OCI-LY7 (cell line): ENCODE measurements around the gene SDHAF2.

Experiments
- CTCF ChIP-seq: fragments of 200-600 bp; sonication (generic); conservative IDR thresholded peaks from 2 replicates; pipeline ENCODE4 v1.5.1; 2014; ENCODE audit warnings: mild to moderate bottlenecking, antibody characterized with exemption, low read length, moderate library complexity, mixed read lengths
- EZH2phosphoT487 ChIP-seq: fragments of 200-600 bp; sonication (generic); IDR thresholded peaks from 2 replicates; pipeline ENCODE4 v1.6.1; 2018; ENCODE audit warnings: low read depth, borderline replicate concordance, mild to moderate bottlenecking, mixed run types, antibody characterized with exemption, low read length, moderate library complexity, mixed read lengths

- TF ChIP-seq CTCF (peak; percentile 73), EZH2phosphoT487 (no peak)
These were observed 52.6 kb downstream of the SDHAF2 start for GRCh38 chr11:61482513-61482912.
